ENCODE results near the gene SYNDIG1L. TPM values are rescaled to one million over a fixed set of nuclear protein-coding genes. Genes with fewer than 3 reads are reported as not detected.

The SYNDIG1L gene
- total RNA-seq, 3 donors from 2014 or later: 0.14 to 0.22 TPM; not detected in 1

GRCh38 chr14:74429221-74429691 is 3.2 kb upstream of the SYNDIG1L start:
- ATAC-seq (no peak), DNase-seq (no peak)
- no peaks in the 10 kb centered on the region for H3K36me3 ChIP-seq (ENCODE audit: low read depth)
- H3K4me3 ChIP-seq: no peak overlapping the region
- intact Hi-C loops (cut with DNase I, micrococcal nuclease): no loop called here
- H3K9me3 ChIP-seq: no peaks in the 10 kb centered on the region
- no peaks in the 10 kb centered on the region for H3K4me1 ChIP-seq (ENCODE audit: low read depth)
- no peak for TF ChIP-seq CTCF (IDR thresholded peaks at IDR 0.05)

- intact Hi-C loops (cut with DNase I, micrococcal nuclease): no loop called here
- DNase-seq: no peak
- H3K36me3 ChIP-seq (ENCODE audit: low read depth): no peaks in the 10 kb centered on the region
- no peak for TF ChIP-seq CTCF (IDR thresholded peaks at IDR 0.05)
- no peaks in the 10 kb centered on the region for H3K9me3 ChIP-seq
- ATAC-seq: no peak
- H3K4me1 ChIP-seq (ENCODE audit: low read depth): no peaks in the 10 kb centered on the region
- H3K4me3 ChIP-seq: no peak overlapping the region
Observed at GRCh38 chr14:74427651-74428050, 1.6 kb upstream of the SYNDIG1L start.

GRCh38 chr14:74425525-74426201 is 347 bp downstream of the SYNDIG1L start:
- H3K4me3 ChIP-seq: no peak overlapping the region
- H3K4me1 ChIP-seq (ENCODE audit: low read depth): no peaks in the 10 kb centered on the region
- no peak for TF ChIP-seq CTCF (IDR thresholded peaks at IDR 0.05)
- no peaks in the 10 kb centered on the region for H3K9me3 ChIP-seq
- DNase-seq: peak in 2 of 3 donors; percentile 37 to 56
- ATAC-seq: peak; percentile 79
- intact Hi-C loops (cut with DNase I, micrococcal nuclease): no loop called here
- no peaks in the 10 kb centered on the region for H3K36me3 ChIP-seq (ENCODE audit: low read depth)

DNA sequence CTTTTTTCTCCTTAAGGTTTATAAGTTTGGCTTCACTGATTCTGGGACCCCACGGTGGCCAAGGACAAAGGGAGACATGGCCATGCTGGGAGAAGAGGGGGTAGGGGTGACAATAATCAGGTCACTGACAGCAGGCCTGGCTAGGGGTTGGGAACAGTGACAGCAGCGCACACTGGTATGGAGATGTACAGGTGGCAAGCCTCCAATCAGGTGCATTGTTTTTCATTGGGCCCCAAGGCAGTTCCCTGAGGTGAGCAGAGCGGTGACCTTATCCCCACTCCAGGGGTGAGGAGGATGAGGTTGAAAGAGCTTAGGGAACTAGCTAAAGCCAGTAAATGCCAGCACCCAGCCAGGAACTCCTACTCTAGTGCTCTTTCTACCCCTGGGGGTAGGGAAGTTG is 1.4 kb downstream of the SYNDIG1L start:
- intact Hi-C loops (cut with DNase I, micrococcal nuclease): no loop called here
- Histone ChIP-seq H3K9me3 (no peaks in the 10 kb centered on the region), H3K4me1 (ENCODE audit: low read depth) (no peaks in the 10 kb centered on the region), H3K36me3 (ENCODE audit: low read depth) (no peaks in the 10 kb centered on the region), H3K4me3 (no peak overlapping the region)
- no peak for TF ChIP-seq CTCF (IDR thresholded peaks at IDR 0.05)
- ATAC-seq: no peak
- DNase-seq: no peak

GRCh38 chr14:74423246-74423645 is 2.8 kb downstream of the SYNDIG1L start:
- intact Hi-C loops (cut with DNase I, micrococcal nuclease): no loop called here
- H3K4me1 ChIP-seq (ENCODE audit: low read depth): no peaks in the 10 kb centered on the region
- no peaks in the 10 kb centered on the region for H3K9me3 ChIP-seq
- H3K36me3 ChIP-seq (ENCODE audit: low read depth): no peaks in the 10 kb centered on the region
- TF ChIP-seq CTCF (IDR thresholded peaks at IDR 0.05): no peak
- no peak for ATAC-seq
- DNase-seq: no peak
- H3K4me3 ChIP-seq: no peak overlapping the region
